ENCODE results near the gene HES4. TPM values are rescaled to one million over a fixed set of nuclear protein-coding genes. Genes with fewer than 3 reads are reported as not detected.

The HES4 gene
- total RNA-seq, 2 experiments from 2014 or later, result 5.7 to 9.0 TPM

GRCh38 chr1:1046243-1046642 lies 46.3 kb upstream of the HES4 start:
- no peak overlapping the region for H3K4me3 Mint-ChIP-seq
- intact Hi-C loops (cut with micrococcal nuclease), result no loop called here
- ChIA-PET CTCF (no interaction called here), POLR2A (no interaction called here)
- peaks cover 2% of the 10 kb centered on the region for H3K9me3 Mint-ChIP-seq
- H3K36me3 Mint-ChIP-seq (ENCODE audit: low read depth), result peaks cover 10% of the 10 kb centered on the region
- DNase-seq (no peak), ATAC-seq (no peak)
- no peaks in the 10 kb centered on the region for H3K4me1 Mint-ChIP-seq (ENCODE audit: low read depth)
- TF ChIP-seq CTCF (IDR thresholded peaks at IDR 0.05), result no peak
- no peaks in the 10 kb centered on the region for H3K27me3 Mint-ChIP-seq
- H3K27ac Mint-ChIP-seq, result no peak overlapping the region

- ChIA-PET CTCF (interaction anchor here (1.1 kb wide), 1 partner anchor 14 kb away, joined by 4 read pairs; no protein-coding TSS in a partner anchor), POLR2A (interaction anchor here (2.4 kb wide), 1 partner anchor 11 kb away, joined by 7 read pairs; no protein-coding TSS in a partner anchor)
- no peak for ATAC-seq
Measured at GRCh38 chr1:1045129-1045528, 45.2 kb upstream of the HES4 start.

GRCh38 chr1:1044455-1045078 lies 44.7 kb upstream of the HES4 start:
- intact Hi-C loops (cut with micrococcal nuclease), result no loop called here
- no peak for TF ChIP-seq CTCF (IDR thresholded peaks at IDR 0.05)
- CTCF ChIA-PET, result interaction anchor here (1.1 kb wide), 1 partner anchor 15 kb away, joined by 4 read pairs; no protein-coding TSS in a partner anchor
- Mint-ChIP-seq H3K27ac (no peak overlapping the region), H3K4me1 (ENCODE audit: low read depth) (peaks cover 3% of the 10 kb centered on the region), H3K9me3 (peaks cover 2% of the 10 kb centered on the region), H3K4me3 (no peak overlapping the region), H3K27me3 (peaks cover 1% of the 10 kb centered on the region), H3K36me3 (ENCODE audit: low read depth) (peaks cover 9% of the 10 kb centered on the region)
- DNase-seq (no peak), ATAC-seq (no peak)
- POLR2A ChIA-PET, result interaction anchor here (2.4 kb wide), 1 partner anchor 11 kb away, joined by 7 read pairs; no protein-coding TSS in a partner anchor

More at GRCh38 chr1:1045129-1045528, 45.2 kb upstream of the HES4 start:
- TF ChIP-seq CTCF (IDR thresholded peaks at IDR 0.05), result no peak
- no peak for DNase-seq
- Mint-ChIP-seq H3K4me3 (no peak overlapping the region), H3K9me3 (peaks cover 2% of the 10 kb centered on the region), H3K27me3 (no peaks in the 10 kb centered on the region), H3K36me3 (ENCODE audit: low read depth) (peaks cover 9% of the 10 kb centered on the region), H3K27ac (no peak overlapping the region), H3K4me1 (ENCODE audit: low read depth) (no peaks in the 10 kb centered on the region)
- intact Hi-C loops (cut with micrococcal nuclease), result no loop called here

DNA sequence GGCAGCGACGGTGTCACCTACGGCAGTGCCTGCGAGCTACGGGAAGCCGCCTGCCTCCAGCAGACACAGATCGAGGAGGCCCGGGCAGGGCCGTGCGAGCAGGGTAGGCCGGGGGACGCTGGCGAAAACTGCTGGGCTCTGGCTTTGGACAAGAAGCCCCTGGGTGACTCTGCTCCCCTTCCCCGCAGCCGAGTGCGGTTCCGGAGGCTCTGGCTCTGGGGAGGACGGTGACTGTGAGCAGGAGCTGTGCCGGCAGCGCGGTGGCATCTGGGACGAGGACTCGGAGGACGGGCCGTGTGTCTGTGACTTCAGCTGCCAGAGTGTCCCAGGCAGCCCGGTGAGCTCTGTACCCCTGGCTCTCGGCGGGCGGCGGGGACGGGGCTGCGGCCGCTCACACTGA lies 44.0 kb upstream of the HES4 start:
- POLR2A ChIA-PET, result interaction anchor here (0.7 to 2.4 kb wide), 2 partner anchors 10 to 230 kb away, joined by 4 to 7 read pairs; partner anchors contain the start of gene UBE2J2
- Mint-ChIP-seq H3K4me1 (ENCODE audit: low read depth) (peaks cover 9% of the 10 kb centered on the region), H3K27me3 (peaks cover 7% of the 10 kb centered on the region), H3K27ac (no peak overlapping the region), H3K4me3 (no peak overlapping the region), H3K36me3 (ENCODE audit: low read depth) (peaks cover 9% of the 10 kb centered on the region), H3K9me3 (peaks cover 2% of the 10 kb centered on the region)
- CTCF ChIA-PET, result no interaction called here
- intact Hi-C loops (cut with micrococcal nuclease), result no loop called here
- TF ChIP-seq CTCF (IDR thresholded peaks at IDR 0.05), result no peak
- no peak for DNase-seq
- no peak for ATAC-seq

- H3K4me1 Mint-ChIP-seq (ENCODE audit: low read depth), result peaks cover 14% of the 10 kb centered on the region
- POLR2A ChIA-PET, result interaction anchor here (0.7 kb wide), 1 partner anchor 230 kb away, joined by 4 read pairs; the partner anchor contains the start of gene UBE2J2
- CTCF ChIA-PET, result no interaction called here
- peaks cover 2% of the 10 kb centered on the region for H3K9me3 Mint-ChIP-seq
- H3K4me3 Mint-ChIP-seq, result no peak overlapping the region
- H3K27ac Mint-ChIP-seq, result no peak overlapping the region
- peaks cover 9% of the 10 kb centered on the region for H3K36me3 Mint-ChIP-seq (ENCODE audit: low read depth)
- intact Hi-C loops (cut with micrococcal nuclease), result no loop called here
- DNase-seq, result no peak
- no peak for TF ChIP-seq CTCF (IDR thresholded peaks at IDR 0.05)
- ATAC-seq, result no peak
- peaks cover 10% of the 10 kb centered on the region for H3K27me3 Mint-ChIP-seq
Measured at GRCh38 chr1:1043411-1043810, 43.5 kb upstream of the HES4 start.
